HG03175 (cell line): ENCODE measurements around the gene PRXL2A.
A peak's percentile ranks its signal among the peaks of the same experiment; 100 is the strongest.

Experiments
- ATAC-seq: cut with Tn5 transposase; IDR thresholded peaks from one replicate; pipeline ENCODE4 v1.9.1; 2021; ENCODE audit warnings: mild to moderate bottlenecking, moderate library complexity; ENCODE audit not compliant: unreplicated experiment

Gene PRXL2A

GRCh38 chr10:80460399-80461207 is 52.3 kb downstream of the PRXL2A start:
- ATAC-seq = no peak

GRCh38 chr10:80461208-80462183 is 53.1 kb downstream of the PRXL2A start:
- no peak for ATAC-seq

- ATAC-seq = no peak
These were observed 54.1 kb downstream of the PRXL2A start for GRCh38 chr10:80462299-80462980.

- ATAC-seq = peak; percentile 34
These were observed 54.8 kb downstream of the PRXL2A start for GRCh38 chr10:80462981-80463741.

GRCh38 chr10:80463868-80464267 is 55.5 kb downstream of the PRXL2A start:
- no peak for ATAC-seq

GRCh38 chr10:80464557-80465450 is 56.5 kb downstream of the PRXL2A start:
- no peak for ATAC-seq

- ATAC-seq = no peak
These were observed 57.1 kb downstream of the PRXL2A start for GRCh38 chr10:80465451-80465835.

- peak; percentile 34 for ATAC-seq
These were observed 57.7 kb downstream of the PRXL2A start for GRCh38 chr10:80465839-80466590.

GRCh38 chr10:80466724-80467326 is 58.5 kb downstream of the PRXL2A start:
- ATAC-seq = no peak

GRCh38 chr10:80468002-80468401 is 59.7 kb downstream of the PRXL2A start:
- no peak for ATAC-seq

GRCh38 chr10:80468806-80469421 is 60.6 kb downstream of the PRXL2A start:
- ATAC-seq = no peak

- ATAC-seq = no peak
These were observed 61.9 kb downstream of the PRXL2A start for GRCh38 chr10:80470266-80470665.

- no peak for ATAC-seq
These were observed 62.6 kb downstream of the PRXL2A start for GRCh38 chr10:80471001-80471400.

GRCh38 chr10:80471715-80472233 is 63.4 kb downstream of the PRXL2A start:
- peak; percentile 64 for ATAC-seq

- peak; percentile 94 for ATAC-seq
These were observed 64.1 kb downstream of the PRXL2A start for GRCh38 chr10:80472234-80473095.

- ATAC-seq = no peak
These were observed 64.8 kb downstream of the PRXL2A start for GRCh38 chr10:80473096-80473657.
